SK-MEL-5 (cell line): ENCODE measurements around the gene COL5A1. TPM values are rescaled to one million over a fixed set of nuclear protein-coding genes. Genes with fewer than 3 reads are reported as not detected.
"Not testable (repeated sequence)": the region's sequence is repeated elsewhere in the genome, so short reads cannot be mapped to it uniquely, and the experiment has no call there.

Experiments
- DNase-seq: peaks from one replicate; pipeline ENCODE4 v3.0.0-alpha.2; 2016; ENCODE audit warnings: low read depth, low spot score
- in situ Hi-C: cut with HindIII; loops from 2 replicates; pipeline ENCODE4 v1.10.0; 2016; ENCODE audit warnings: low sequenced_read_pairs, high pct_unique_total_duplicates, low pct_unique_long_range_greater_than_20kb
- total RNA-seq: library from RNA; depleted of rRNA; stranded (reverse); fragments of >200 nt; shearing (Covaris generic); gene quantifications from 2 replicates; pipeline ENCODE4 v1.2.3, GENCODE V29; 2014

COL5A1 gene
- total RNA-seq, 1 experiment from 2014 or later, result not detected

- no peak for DNase-seq
- in situ Hi-C loops, result no loop called here
These were observed 205.5 kb downstream of the COL5A1 start for GRCh38 chr9:134847138-134847537.

GRCh38 chr9:134847752-134848432 lies 206.3 kb downstream of the COL5A1 start:
- no peak for DNase-seq
- in situ Hi-C loops, result no loop called here

- DNase-seq, result no peak
- in situ Hi-C loops, result no loop called here
These were observed 206.9 kb downstream of the COL5A1 start for GRCh38 chr9:134848504-134848903.

- no peak for DNase-seq
- in situ Hi-C loops, result no loop called here
These were observed 209.0 kb downstream of the COL5A1 start for GRCh38 chr9:134850611-134851010.

GRCh38 chr9:134851020-134851419 lies 209.4 kb downstream of the COL5A1 start:
- in situ Hi-C loops, result no loop called here
- no peak for DNase-seq

- in situ Hi-C loops, result no loop called here
- DNase-seq, result peak; percentile 11
These were observed 211.5 kb downstream of the COL5A1 start for GRCh38 chr9:134852906-134853654.

GRCh38 chr9:134853893-134854292 lies 212.3 kb downstream of the COL5A1 start:
- no peak for DNase-seq
- in situ Hi-C loops, result no loop called here

GRCh38 chr9:134854541-134854981 lies 213.0 kb downstream of the COL5A1 start:
- DNase-seq, result no peak
- in situ Hi-C loops, result no loop called here

GRCh38 chr9:134855231-134855899 lies 213.8 kb downstream of the COL5A1 start:
- in situ Hi-C loops, result no loop called here
- DNase-seq, result no peak

GRCh38 chr9:134855900-134856377 lies 214.3 kb downstream of the COL5A1 start:
- in situ Hi-C loops, result no loop called here
- DNase-seq, result no peak

- DNase-seq, in situ Hi-C loops: not testable (repeated sequence)
These were observed 215.8 kb downstream of the COL5A1 start for GRCh38 chr9:134857451-134857850.

GRCh38 chr9:134858051-134858841 lies 216.6 kb downstream of the COL5A1 start:
- in situ Hi-C loops, result no loop called here
- DNase-seq, result no peak

GRCh38 chr9:134860510-134860909 lies 218.9 kb downstream of the COL5A1 start:
- in situ Hi-C loops, result no loop called here
- DNase-seq, result no peak

GRCh38 chr9:134861595-134862334 lies 220.2 kb downstream of the COL5A1 start:
- in situ Hi-C loops, result no loop called here
- DNase-seq, result no peak

GRCh38 chr9:134863306-134863902 lies 221.8 kb downstream of the COL5A1 start:
- in situ Hi-C loops, result no loop called here
- no peak for DNase-seq

- in situ Hi-C loops, result no loop called here
- no peak for DNase-seq
These were observed 222.6 kb downstream of the COL5A1 start for GRCh38 chr9:134863941-134864820.
